Fibroblast of mammary gland (primary cell): Measurements from ENCODE around the gene WARS2.
"Not testable (repeated sequence)": the region's sequence is repeated elsewhere in the genome, so short reads cannot be mapped to it uniquely, and the experiment has no call there.

Source experiments
- DNase-seq: peaks from one replicate; pipeline ENCODE4 v3.0.0-alpha.2; 2010; ENCODE audit warnings: low read depth
- H3K4me3 ChIP-seq: 2 replicates; pipeline ENCODE4 v1.5.1; 2011; ENCODE audit warnings: low read depth, mild to moderate bottlenecking, low read length, moderate library complexity; ENCODE audit not compliant: control insufficient read depth
- TF ChIP-seq, protein P1 (sequence below): conservative IDR thresholded peaks from 2 replicates; pipeline ENCODE4 v1.5.1; 2011; ENCODE audit warnings: low read depth, low read length, inconsistent platforms; ENCODE audit not compliant: control insufficient read depth, insufficient read depth

Gene WARS2

DNA sequence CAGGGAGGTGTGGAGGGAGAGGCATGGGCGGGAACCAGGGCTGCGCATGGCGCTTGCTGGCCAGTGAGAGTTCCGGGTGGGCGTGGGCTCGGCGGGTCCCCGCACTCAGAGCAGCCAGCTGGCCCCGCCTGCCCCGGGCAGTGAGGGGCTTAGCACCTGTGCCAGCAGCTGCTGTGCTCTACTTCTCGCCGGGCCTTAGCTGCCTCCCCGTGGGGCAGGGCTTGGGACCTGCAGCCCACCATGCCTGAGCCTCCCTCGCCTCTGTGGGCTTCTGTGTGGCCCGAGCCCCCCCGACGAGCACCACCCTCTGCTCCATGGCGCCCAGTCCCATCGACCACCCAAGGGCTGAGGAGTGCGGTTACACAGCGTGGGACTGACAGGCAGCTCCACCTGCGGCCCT lies 38.6 kb upstream of the WARS2 start:
- TF ChIP-seq, protein P1, sequence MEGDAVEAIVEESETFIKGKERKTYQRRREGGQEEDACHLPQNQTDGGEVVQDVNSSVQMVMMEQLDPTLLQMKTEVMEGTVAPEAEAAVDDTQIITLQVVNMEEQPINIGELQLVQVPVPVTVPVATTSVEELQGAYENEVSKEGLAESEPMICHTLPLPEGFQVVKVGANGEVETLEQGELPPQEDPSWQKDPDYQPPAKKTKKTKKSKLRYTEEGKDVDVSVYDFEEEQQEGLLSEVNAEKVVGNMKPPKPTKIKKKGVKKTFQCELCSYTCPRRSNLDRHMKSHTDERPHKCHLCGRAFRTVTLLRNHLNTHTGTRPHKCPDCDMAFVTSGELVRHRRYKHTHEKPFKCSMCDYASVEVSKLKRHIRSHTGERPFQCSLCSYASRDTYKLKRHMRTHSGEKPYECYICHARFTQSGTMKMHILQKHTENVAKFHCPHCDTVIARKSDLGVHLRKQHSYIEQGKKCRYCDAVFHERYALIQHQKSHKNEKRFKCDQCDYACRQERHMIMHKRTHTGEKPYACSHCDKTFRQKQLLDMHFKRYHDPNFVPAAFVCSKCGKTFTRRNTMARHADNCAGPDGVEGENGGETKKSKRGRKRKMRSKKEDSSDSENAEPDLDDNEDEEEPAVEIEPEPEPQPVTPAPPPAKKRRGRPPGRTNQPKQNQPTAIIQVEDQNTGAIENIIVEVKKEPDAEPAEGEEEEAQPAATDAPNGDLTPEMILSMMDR, result no peak
- H3K4me3 ChIP-seq, result no peak overlapping the region
- DNase-seq, result no peak

DNA sequence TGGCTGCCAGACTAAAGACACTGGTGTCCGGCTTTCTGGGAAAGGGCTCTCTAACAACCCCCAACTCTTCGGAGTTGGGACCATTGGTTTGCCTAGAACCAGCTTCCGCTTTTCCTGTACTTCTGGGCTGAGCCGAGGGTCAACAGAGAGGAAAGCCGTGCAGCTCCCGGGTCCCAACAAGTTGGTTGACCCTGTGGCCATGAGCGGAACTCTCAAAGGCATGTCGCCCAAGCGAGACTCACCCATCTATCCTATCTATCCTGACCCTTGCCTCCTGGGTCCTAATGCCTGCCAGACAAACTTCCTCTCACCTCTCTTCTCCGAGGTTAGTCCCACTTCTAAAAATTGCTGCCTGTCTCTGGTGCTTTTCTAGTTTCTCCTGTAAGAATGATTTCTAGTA lies 32.5 kb upstream of the WARS2 start:
- DNase-seq, H3K4me3 ChIP-seq: not testable (repeated sequence)

DNA sequence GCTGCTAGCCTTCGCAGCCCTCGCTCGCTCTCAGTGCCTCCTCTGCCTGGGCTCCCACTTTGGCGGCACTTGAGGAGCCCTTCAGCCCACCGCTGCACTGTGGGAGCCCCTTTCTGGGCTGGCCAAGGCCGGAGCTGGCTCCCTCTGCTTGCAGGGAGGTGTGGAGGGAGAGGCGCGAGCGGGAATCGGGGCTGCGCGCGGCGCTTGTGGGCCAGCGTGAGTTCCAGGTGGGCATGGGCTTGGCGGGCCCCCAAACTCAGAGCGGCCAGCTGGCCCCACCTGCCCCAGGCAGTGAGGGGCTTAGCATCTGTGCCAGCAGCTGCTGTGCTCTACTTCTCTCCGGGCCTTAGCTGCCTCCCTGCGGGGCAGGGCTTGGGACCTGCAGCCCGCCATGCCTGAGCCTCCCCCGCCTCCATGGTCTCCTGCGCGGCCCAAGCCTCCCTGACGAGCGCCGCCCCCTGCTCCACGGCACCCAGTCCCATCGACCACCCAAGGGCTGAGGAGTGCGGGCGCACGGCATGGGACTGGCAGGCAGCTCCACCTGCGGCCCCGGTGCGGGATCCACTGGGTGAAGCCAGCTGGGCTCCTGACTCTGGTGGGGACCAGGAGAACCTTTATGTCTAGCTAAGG lies 31.0 kb upstream of the WARS2 start:
- DNase-seq, result not testable (repeated sequence)

DNA sequence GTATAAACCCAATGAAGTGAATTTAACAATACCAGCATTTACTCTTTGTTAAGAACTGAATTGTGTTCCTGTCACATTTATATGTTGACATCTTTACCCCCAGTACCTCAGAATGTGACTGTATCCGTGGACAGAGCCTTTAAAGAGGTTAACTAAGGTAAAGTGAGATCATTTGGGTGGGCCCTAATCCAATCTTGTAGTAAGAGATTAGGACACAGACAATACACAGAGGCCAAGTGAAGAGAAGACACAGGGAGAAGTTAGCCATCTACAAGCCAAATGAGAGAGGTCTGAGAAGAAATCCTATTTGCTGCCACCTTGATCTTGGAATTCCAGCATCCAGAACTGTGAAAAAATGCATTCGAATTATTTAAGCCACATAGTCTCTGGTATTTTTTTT lies 22.9 kb upstream of the WARS2 start:
- DNase-seq, result no peak
- TF ChIP-seq, protein P1, result no peak
- H3K4me3 ChIP-seq, result no peak overlapping the region

More for the DNA sequence above, 31.0 kb upstream of the WARS2 start:
- H3K4me3 ChIP-seq, result not testable (repeated sequence)

DNA sequence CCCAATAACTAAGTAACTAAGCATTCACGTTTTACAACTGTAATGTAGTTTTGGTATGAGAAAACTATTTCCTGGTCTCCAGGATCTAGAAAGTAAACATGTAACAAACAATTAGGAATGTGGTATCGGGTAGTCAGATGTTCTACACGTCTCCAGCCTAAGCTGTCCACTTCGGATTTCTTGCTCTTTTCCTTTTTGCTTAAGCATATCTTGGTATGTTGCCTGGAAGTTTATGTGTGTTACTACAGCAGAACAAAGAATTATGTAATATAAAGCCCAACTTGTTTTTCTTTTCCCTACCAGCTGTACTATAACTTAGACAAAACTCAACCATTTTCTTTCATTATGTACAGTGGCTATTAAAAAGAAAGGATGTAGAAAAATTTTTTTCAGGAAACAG lies 20.4 kb upstream of the WARS2 start:
- TF ChIP-seq, protein P1, result no peak

DNA sequence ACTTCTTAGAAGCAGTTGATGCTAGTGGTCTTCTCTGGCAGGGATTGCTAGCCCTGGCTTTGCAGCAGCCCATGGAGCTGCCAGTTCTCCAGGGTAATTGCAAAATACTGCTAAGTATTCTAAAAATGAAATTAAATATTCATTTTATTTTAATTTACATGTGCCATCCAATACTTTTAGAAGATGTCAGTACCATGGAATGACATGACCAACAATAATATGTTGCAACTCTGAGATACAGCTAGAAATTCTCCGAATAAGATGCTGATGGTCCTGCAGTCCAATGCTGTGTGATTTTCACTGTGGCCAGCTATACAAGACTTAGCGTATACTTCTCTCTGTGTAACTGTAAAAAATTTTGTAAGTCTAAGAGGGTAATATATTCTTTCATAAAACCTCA lies 20.0 kb upstream of the WARS2 start:
- TF ChIP-seq, protein P1, result no peak
- no peak for DNase-seq
- no peak overlapping the region for H3K4me3 ChIP-seq

More for the DNA sequence above, 20.4 kb upstream of the WARS2 start:
- peak; percentile 66 for DNase-seq
- no peak overlapping the region for H3K4me3 ChIP-seq

DNA sequence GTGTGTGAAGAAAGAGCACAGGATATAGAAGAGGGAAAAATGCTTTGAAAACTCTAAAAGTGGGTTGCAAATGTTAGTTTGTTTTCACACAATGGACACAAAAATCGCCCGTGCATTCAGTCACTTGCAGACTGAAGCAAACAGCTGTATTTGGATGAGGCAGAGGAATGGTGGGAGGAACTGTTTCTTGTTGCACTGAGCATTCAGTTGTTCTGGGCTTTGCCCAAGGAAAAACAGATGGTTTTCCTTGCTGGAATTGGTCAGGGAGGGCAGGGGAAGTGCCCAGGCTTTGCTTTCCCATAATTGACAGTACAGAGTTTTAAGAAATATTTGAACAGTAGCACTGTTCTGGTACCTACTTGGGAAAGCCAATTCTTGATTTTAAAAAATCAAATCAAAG lies 19.5 kb upstream of the WARS2 start:
- TF ChIP-seq, protein P1, result no peak
- DNase-seq, result peak; percentile 17

DNA sequence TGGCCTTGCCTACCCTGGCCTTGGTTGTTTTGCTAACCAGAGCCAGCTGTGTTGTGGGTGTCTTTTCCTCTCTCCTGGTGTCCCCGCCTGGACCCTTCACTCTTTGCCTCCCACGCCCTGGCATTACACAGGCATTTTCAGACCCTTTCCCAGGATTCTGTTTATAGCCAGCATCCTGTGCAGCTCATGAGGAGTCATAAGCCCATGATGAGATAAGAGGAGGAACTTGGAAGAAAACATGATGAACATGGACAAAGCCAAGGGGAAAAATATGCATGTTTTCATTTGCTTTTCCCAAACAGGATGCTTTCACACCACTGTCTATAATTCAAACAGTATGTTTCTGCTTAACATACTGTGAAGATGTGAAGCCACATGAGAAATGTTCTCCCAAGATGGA lies 18.7 kb upstream of the WARS2 start:
- peak; percentile 81 for DNase-seq
- TF ChIP-seq, protein P1, result no peak
- H3K4me3 ChIP-seq, result no peak overlapping the region

More for the DNA sequence above, 19.5 kb upstream of the WARS2 start:
- no peak overlapping the region for H3K4me3 ChIP-seq

DNA sequence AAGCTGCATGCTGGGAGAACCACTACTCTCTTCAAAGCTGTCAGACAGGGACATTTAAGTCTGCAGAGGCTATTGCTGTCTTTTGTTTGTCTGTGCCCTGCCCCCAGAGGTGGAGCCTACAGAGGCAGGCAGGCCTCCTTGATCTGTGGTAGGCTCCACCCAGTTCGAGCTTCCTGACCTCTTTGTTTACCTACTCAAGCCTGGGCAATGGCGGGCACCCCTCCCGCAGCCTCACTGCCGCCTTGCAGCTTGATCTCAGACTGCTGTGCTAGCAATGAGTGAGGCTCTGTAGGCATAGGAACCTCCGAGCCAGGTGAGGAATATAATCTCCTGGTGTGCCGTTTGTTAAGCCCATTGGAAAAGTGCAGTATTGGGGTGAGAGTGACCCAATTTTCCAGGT lies 16.3 kb upstream of the WARS2 start:
- H3K4me3 ChIP-seq, DNase-seq: not testable (repeated sequence)

DNA sequence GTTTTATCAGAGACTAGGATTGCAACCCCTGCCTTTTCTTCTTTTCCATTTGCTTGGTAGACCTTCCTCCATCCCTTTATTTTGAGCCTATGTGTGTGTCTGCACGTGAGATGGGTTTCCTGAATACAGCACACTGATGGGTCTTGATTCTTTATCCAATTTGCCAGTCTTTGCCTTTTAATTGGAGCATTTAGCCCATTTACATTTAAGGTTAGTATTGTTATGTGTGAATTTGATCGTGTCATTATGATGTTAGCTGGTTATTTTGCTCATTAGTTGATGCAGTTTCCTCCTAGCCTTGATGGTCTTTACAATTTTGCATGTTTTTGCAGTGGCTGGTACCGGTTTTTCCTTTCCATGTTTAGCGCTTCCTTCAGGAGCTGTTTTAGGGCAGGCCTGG lies 14.6 kb upstream of the WARS2 start:
- DNase-seq, H3K4me3 ChIP-seq: not testable (repeated sequence)
